ENCODE measurements around the gene ZNF281.
"Not testable (repeated sequence)": the region's sequence is repeated elsewhere in the genome, so short reads cannot be mapped to it uniquely, and the experiment has no call there.

- TF ChIP-seq POLR2A (IDR thresholded peaks at IDR 0.05; ENCODE audit: low read depth, low read length); CTCF (conservative IDR thresholded peaks at IDR 0.05; ENCODE audit: low read depth, low read length): not testable (repeated sequence)
Measured at GRCh38 chr1:200357925-200358324, 51.9 kb downstream of the ZNF281 start.
